K562 (cell line): ENCODE measurements around the gene CDIPT. TPM values are rescaled to one million over a fixed set of nuclear protein-coding genes. Genes with fewer than 3 reads are reported as not detected.

ENCODE experiments used
- CEBPB ChIP-seq: fragments of 450-650 bp; IDR thresholded peaks from 2 replicates; pipeline ENCODE4 v1.6.1; 2016; ENCODE audit warnings: missing genetic modification characterization, missing compliant biosample characterization
- FIP1L1 ChIP-seq: fragments of 200-400 bp; formaldehyde crosslinking; IDR thresholded peaks from 2 replicates; pipeline ENCODE4 v1.6.1; 2018; ENCODE audit warnings: mild to moderate bottlenecking, low read depth, low read length; ENCODE audit not compliant: poor library complexity, severe bottlenecking
- FOXK1 ChIP-seq: sonication (generic); formaldehyde crosslinking; IDR thresholded peaks from 2 replicates; pipeline ENCODE4 v1.8.0; 2022; ENCODE audit warnings: missing genetic modification reagents, mild to moderate bottlenecking, borderline replicate concordance
- HSF4 ChIP-seq: fragments of 250-450 bp; sonication (Bioruptor Pico); IDR thresholded peaks from 2 replicates; pipeline ENCODE4 v2.1.2; 2022; ENCODE audit warnings: mild to moderate bottlenecking, moderate library complexity, borderline replicate concordance
- ILK ChIP-seq: fragments of 450-650 bp; IDR thresholded peaks from 2 replicates; pipeline ENCODE4 v1.6.1; 2016; ENCODE audit warnings: missing genetic modification characterization, low read depth, mild to moderate bottlenecking, missing compliant biosample characterization, moderate library complexity, borderline replicate concordance
- PCBP1 ChIP-seq: fragments of 200-400 bp; formaldehyde crosslinking; IDR thresholded peaks from 2 replicates; pipeline ENCODE4 v1.6.1; 2018; ENCODE audit warnings: mild to moderate bottlenecking, low read depth, low read length; ENCODE audit not compliant: poor library complexity, severe bottlenecking
- POLR2A ChIP-seq: fragments of 450-650 bp; conservative IDR thresholded peaks from 2 replicates; pipeline ENCODE4 v1.6.1; 2016
- PTRF ChIP-seq: fragments of 450-650 bp; IDR thresholded peaks from 2 replicates; pipeline ENCODE4 v1.6.1; 2016; ENCODE audit warnings: mild to moderate bottlenecking, missing genetic modification characterization, missing compliant biosample characterization
- RAD21 ChIP-seq, 2 experiments: fragments of 250-450 bp in 1 of 2; fragments of 450-650 bp in 1 of 2; sonication (Bioruptor Pico) in 1 of 2; formaldehyde crosslinking in 1 of 2; IDR thresholded peaks in 1 of 2; conservative IDR thresholded peaks in 1 of 2; 2 replicates each; pipeline versions ENCODE4 v1.4.0 to v1.8.0; 2020 to 2022; ENCODE audit warnings: mild to moderate bottlenecking in 2 of 2, moderate library complexity in 1 of 2
- RBFOX2 ChIP-seq: fragments of 200-400 bp; formaldehyde crosslinking; IDR thresholded peaks from 2 replicates; pipeline ENCODE4 v1.6.1; 2017; ENCODE audit warnings: low read depth, mild to moderate bottlenecking, low read length, moderate library complexity
- TBL1XR1 ChIP-seq, 2 experiments: IDR thresholded peaks; 2 replicates each; pipeline ENCODE4 v1.6.1; 2012; ENCODE audit warnings: improper control_type of control experiment in 2 of 2, low read length in 2 of 2, mild to moderate bottlenecking in 1 of 2
- ZNF232 ChIP-seq: sonication (generic); formaldehyde crosslinking; IDR thresholded peaks from 2 replicates; pipeline ENCODE4 v1.8.0; 2022; ENCODE audit warnings: mild to moderate bottlenecking, missing genetic modification reagents
- ZNF766 ChIP-seq: fragments of 200-800 bp; sonication (Bioruptor generic); conservative IDR thresholded peaks from 2 replicates; pipeline ENCODE4 v1.6.1; 2016; ENCODE audit warnings: missing genetic modification characterization, missing compliant biosample characterization
- polyA plus RNA-seq, 8 experiments: library from polyadenylated mRNA; depleted of rRNA in 4 of 8; stranded (reverse) in 5 of 8; unstranded in 3 of 8; fragments of >200 nt; fragmentation: Nextera tagmentation in 2 of 8; fragmentation: Illumina TruSeq in 1 of 8; extraction: Ambion mirVana in 2 of 8; extraction: Trizol in 1 of 8; gene quantifications; 2 replicates each; pipeline versions ENCODE4 v1.2.1 to v1.2.3, GENCODE V29; 2011 to 2014; ENCODE audit warnings: inconsistent platforms in 1 of 8, missing spikeins in 1 of 8
- total RNA-seq, 7 experiments: library from RNA; depleted of rRNA in 6 of 7; stranded (reverse); fragments of >200 nt in 6 of 7; fragmentation: Illumina TruSeq in 2 of 7; extraction: Trizol in 2 of 7; gene quantifications; 2 replicates each; pipeline versions ENCODE4 v1.2.1 to v1.2.3, GENCODE V29; 2011 to 2021; ENCODE audit warnings: low replicate concordance in 1 of 7
- TF ChIP-seq, protein P1 (sequence below): fragments of 450-650 bp; conservative IDR thresholded peaks from 2 replicates; pipeline ENCODE4 v1.6.1; 2016; ENCODE audit warnings: missing genetic modification characterization, low read depth, mild to moderate bottlenecking, missing compliant biosample characterization, moderate library complexity
- TF ChIP-seq, protein P2 (sequence below): sonication (generic); formaldehyde crosslinking; IDR thresholded peaks from 2 replicates; pipeline ENCODE4 v1.8.0; 2022; ENCODE audit warnings: mild to moderate bottlenecking, missing genetic modification reagents
- TF ChIP-seq, protein P3 (sequence below): fragments of 200-800 bp; sonication (Bioruptor generic); IDR thresholded peaks from 2 replicates; pipeline ENCODE4 v1.6.1; 2017; ENCODE audit warnings: missing genetic modification characterization, missing compliant biosample characterization
- TF ChIP-seq, protein P4 (sequence below): fragments of 250-450 bp; sonication (Bioruptor Pico); IDR thresholded peaks from 2 replicates; pipeline ENCODE4 v1.8.0; 2021; ENCODE audit warnings: mild to moderate bottlenecking, moderate library complexity
- TF ChIP-seq, protein P5 (sequence below): fragments of 250-450 bp; sonication (Bioruptor Pico); IDR thresholded peaks from 2 replicates; pipeline ENCODE4 v1.9.0; 2021; ENCODE audit warnings: mild to moderate bottlenecking, inconsistent platforms

Gene CDIPT
- total and polyA plus RNA-seq, 9 of the 15 experiments (the other 6 are each of a cell fraction or from before 2014, with no cell fraction given) = 1.3 to 37.0 (median 23.0) TPM

DNA sequence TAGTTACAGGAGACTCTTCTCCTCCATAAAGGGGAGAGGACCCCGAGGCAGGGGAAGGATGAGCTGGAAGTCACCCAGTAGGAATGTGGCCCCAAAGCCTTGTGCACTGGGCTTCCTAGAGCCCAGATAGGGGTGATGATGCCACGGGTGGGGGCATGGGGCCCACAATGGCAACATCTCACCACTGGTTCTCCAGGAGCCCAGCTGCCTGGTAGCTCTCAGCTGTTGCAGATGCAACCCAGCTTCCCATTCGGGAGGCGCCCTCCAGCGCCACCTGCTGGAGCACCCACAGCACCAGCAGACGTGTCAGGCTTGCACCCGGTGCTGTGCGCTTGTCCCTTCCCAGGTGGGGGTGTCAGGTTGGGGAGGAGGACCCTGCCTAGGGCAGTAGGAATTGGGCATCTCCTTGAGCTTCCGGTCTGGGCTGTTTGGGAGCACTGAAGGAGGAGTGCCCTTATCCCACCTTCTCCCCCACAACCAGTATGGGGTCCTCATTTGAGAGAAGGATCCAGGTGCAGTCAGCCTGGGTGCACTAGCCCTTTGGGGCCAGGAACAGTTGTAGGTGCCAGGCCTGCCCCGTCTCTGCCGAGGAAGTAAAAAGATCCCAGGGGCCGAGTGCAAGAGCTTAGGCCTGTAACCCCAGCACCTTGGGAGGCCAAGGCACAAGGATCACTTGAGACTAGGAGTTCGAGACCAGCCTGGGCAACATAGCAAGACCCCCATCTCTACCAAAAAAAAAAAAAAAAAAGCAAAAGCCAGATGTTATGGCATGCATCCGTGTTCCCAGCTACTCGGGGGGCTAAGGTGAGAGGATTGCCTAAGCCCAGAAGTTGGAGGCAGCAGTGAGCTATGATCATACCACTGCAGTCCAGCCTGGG, 14.4 kb downstream of the CDIPT start (continued):
- TF ChIP-seq ZNF766 (CRISPR knock-in tag) = no peak
- no peak for TF ChIP-seq HSF4 (CRISPR knock-in tag)
- TF ChIP-seq, protein P1, sequence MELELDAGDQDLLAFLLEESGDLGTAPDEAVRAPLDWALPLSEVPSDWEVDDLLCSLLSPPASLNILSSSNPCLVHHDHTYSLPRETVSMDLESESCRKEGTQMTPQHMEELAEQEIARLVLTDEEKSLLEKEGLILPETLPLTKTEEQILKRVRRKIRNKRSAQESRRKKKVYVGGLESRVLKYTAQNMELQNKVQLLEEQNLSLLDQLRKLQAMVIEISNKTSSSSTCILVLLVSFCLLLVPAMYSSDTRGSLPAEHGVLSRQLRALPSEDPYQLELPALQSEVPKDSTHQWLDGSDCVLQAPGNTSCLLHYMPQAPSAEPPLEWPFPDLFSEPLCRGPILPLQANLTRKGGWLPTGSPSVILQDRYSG = no peak
- no peak for TF ChIP-seq PTRF (tag)
- no peak for TF ChIP-seq RBFOX2
- TF ChIP-seq FOXK1 = no peak
- no peak for TF ChIP-seq POLR2A
- TF ChIP-seq, protein P2, sequence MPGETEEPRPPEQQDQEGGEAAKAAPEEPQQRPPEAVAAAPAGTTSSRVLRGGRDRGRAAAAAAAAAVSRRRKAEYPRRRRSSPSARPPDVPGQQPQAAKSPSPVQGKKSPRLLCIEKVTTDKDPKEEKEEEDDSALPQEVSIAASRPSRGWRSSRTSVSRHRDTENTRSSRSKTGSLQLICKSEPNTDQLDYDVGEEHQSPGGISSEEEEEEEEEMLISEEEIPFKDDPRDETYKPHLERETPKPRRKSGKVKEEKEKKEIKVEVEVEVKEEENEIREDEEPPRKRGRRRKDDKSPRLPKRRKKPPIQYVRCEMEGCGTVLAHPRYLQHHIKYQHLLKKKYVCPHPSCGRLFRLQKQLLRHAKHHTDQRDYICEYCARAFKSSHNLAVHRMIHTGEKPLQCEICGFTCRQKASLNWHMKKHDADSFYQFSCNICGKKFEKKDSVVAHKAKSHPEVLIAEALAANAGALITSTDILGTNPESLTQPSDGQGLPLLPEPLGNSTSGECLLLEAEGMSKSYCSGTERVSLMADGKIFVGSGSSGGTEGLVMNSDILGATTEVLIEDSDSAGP (CRISPR knock-in tag) = no peak
- TF ChIP-seq CEBPB = no peak
- no peak for TF ChIP-seq ILK (tag)
- TF ChIP-seq, protein P3, sequence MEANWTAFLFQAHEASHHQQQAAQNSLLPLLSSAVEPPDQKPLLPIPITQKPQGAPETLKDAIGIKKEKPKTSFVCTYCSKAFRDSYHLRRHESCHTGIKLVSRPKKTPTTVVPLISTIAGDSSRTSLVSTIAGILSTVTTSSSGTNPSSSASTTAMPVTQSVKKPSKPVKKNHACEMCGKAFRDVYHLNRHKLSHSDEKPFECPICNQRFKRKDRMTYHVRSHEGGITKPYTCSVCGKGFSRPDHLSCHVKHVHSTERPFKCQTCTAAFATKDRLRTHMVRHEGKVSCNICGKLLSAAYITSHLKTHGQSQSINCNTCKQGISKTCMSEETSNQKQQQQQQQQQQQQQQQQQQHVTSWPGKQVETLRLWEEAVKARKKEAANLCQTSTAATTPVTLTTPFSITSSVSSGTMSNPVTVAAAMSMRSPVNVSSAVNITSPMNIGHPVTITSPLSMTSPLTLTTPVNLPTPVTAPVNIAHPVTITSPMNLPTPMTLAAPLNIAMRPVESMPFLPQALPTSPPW (CRISPR knock-in tag) = peak; percentile 15; the same call in 1 of the 2 replicates
- no peak for TF ChIP-seq TBL1XR1 (IDR thresholded peaks at IDR 0.05; ENCODE audit: low read length in 2 of 2)
- TF ChIP-seq FIP1L1 = no peak
- TF ChIP-seq, protein P4, sequence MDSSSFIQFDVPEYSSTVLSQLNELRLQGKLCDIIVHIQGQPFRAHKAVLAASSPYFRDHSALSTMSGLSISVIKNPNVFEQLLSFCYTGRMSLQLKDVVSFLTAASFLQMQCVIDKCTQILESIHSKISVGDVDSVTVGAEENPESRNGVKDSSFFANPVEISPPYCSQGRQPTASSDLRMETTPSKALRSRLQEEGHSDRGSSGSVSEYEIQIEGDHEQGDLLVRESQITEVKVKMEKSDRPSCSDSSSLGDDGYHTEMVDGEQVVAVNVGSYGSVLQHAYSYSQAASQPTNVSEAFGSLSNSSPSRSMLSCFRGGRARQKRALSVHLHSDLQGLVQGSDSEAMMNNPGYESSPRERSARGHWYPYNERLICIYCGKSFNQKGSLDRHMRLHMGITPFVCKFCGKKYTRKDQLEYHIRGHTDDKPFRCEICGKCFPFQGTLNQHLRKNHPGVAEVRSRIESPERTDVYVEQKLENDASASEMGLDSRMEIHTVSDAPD (CRISPR knock-in tag) = no peak
- TF ChIP-seq PCBP1 = no peak
- TF ChIP-seq, protein P5, sequence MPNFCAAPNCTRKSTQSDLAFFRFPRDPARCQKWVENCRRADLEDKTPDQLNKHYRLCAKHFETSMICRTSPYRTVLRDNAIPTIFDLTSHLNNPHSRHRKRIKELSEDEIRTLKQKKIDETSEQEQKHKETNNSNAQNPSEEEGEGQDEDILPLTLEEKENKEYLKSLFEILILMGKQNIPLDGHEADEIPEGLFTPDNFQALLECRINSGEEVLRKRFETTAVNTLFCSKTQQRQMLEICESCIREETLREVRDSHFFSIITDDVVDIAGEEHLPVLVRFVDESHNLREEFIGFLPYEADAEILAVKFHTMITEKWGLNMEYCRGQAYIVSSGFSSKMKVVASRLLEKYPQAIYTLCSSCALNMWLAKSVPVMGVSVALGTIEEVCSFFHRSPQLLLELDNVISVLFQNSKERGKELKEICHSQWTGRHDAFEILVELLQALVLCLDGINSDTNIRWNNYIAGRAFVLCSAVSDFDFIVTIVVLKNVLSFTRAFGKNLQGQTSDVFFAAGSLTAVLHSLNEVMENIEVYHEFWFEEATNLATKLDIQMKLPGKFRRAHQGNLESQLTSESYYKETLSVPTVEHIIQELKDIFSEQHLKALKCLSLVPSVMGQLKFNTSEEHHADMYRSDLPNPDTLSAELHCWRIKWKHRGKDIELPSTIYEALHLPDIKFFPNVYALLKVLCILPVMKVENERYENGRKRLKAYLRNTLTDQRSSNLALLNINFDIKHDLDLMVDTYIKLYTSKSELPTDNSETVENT (CRISPR knock-in tag) = no peak
- peak; percentile 61 to 85 for TF ChIP-seq RAD21 (CRISPR knock-in tag; conservative IDR thresholded peaks at IDR 0.05 in 1 of 2, IDR thresholded peaks at IDR 0.05 in 1 of 2)
- TF ChIP-seq ZNF232 (CRISPR knock-in tag) = no peak
